GM21515 (cell line): ENCODE measurements around the gene PPP2R5A.

Source experiments
- ATAC-seq: cut with Tn5 transposase; IDR thresholded peaks from one replicate; pipeline ENCODE4 v1.9.1; 2021; ENCODE audit not compliant: unreplicated experiment

Gene PPP2R5A

DNA sequence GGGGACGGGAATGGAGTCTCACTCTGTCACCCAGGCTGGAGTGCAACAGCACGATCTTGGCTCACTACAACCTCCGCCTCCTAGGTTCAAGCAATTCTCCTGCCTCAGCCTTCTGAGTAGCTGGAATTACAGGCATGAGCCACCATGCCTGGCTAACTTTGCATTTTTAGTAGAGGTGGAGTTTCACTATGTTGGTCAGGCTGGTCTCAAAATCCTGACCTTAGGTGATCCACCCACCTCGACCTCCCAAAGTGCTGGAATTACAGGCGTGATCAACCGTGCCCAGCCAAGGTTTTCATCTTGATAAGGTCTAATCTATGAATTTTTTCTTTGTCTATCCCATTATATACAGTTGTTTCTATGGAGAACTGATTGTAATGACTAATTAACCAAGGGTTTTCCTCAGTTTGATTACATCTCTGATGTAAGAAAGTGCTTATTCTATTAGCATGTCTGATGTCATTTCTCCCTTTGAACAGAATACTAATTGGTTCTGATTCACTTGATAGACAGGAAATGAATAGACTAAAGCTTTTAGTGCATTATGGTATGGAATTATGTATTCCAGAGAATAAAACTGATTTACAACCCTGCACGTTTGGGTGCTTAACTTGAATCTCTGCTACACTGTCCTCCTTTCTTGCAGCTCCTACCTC lies 117.6 kb downstream of the PPP2R5A start:
- no peak for ATAC-seq

- no peak for ATAC-seq
Measured at GRCh38 chr1:212410231-212410820, 125.1 kb downstream of the PPP2R5A start.
